Activated CD8-positive, alpha-beta T cell treated with anti-CD3 and anti-CD28 coated beads for 36 hours (primary cell): ENCODE results near the gene S100A1. TPM values are rescaled to one million over a fixed set of nuclear protein-coding genes. Genes with fewer than 3 reads are reported as not detected.
A peak's percentile ranks its signal among the peaks of the same experiment; 100 is the strongest.

Experiments used
- ATAC-seq: fragments of 200-7000 bp; cut with Tn5 transposase; one replicate; pipeline ENCODE4 v1.10.0; 2021; ENCODE audit warnings: mild to moderate bottlenecking, moderate library complexity
- CTCF ChIA-PET: fragments of 350-600 bp; sonication (Branson Sonifier 250); formaldehyde crosslinking; loops from one replicate; lab custom pipeline; 2021; ENCODE audit warnings: antibody characterized with exemption; lab: Charles Lee
- POLR2A ChIA-PET: fragments of 350-600 bp; sonication (Branson Sonifier 250); formaldehyde crosslinking; loops from one replicate; lab custom pipeline; 2021; ENCODE audit warnings: antibody characterized with exemption; lab: Charles Lee
- DNase-seq: peaks from one replicate; pipeline ENCODE4 v3.0.0-alpha.2; 2020
- H3K27ac Mint-ChIP-seq: one replicate; pipeline ENCODE4 v1.8.0; 2021; ENCODE audit warnings: mild to moderate bottlenecking, mixed read lengths
- H3K27me3 Mint-ChIP-seq: one replicate; pipeline ENCODE4 v1.8.0; 2021; ENCODE audit warnings: mixed read lengths
- H3K36me3 Mint-ChIP-seq: one replicate; pipeline ENCODE4 v1.8.0; 2021; ENCODE audit warnings: low read depth, mixed read lengths
- H3K4me1 Mint-ChIP-seq: one replicate; pipeline ENCODE4 v1.8.0; 2021; ENCODE audit warnings: low read depth, mixed read lengths
- H3K4me3 Mint-ChIP-seq: one replicate; pipeline ENCODE4 v1.8.0; 2021; ENCODE audit warnings: mild to moderate bottlenecking, moderate library complexity, mixed read lengths
- H3K9me3 Mint-ChIP-seq: one replicate; pipeline ENCODE4 v1.8.0; 2021; ENCODE audit warnings: mixed read lengths
- CTCF ChIP-seq: fragments of 200-600 bp; IDR thresholded peaks from one replicate; pipeline ENCODE4 v1.8.0; 2022; ENCODE audit warnings: antibody characterized with exemption, mild to moderate bottlenecking
- intact Hi-C: fragments of 100-400 bp; cut with micrococcal nuclease; formaldehyde crosslinking; loops from one replicate; pipeline ENCODE4 v1.10.0; 2022
- total RNA-seq, 2 experiments: library from RNA; stranded (reverse); gene quantifications; one replicate each; pipeline ENCODE4 v1.2.3, GENCODE V29; 2021

S100A1 gene
- total RNA-seq, 2 experiments from 2014 or later = not detected

GRCh38 chr1:153588482-153588881, 39.8 kb upstream of the S100A1 start:
- DNase-seq (no peak), ATAC-seq (no peak)
- Mint-ChIP-seq H3K27ac (no peak overlapping the region), H3K9me3 (no peaks in the 10 kb centered on the region), H3K27me3 (no peaks in the 10 kb centered on the region), H3K4me3 (no peak overlapping the region), H3K36me3 (no peaks in the 10 kb centered on the region), H3K4me1 (no peaks in the 10 kb centered on the region)
- intact Hi-C loops = no loop called here
- ChIA-PET POLR2A (no interaction called here), CTCF (no interaction called here)
- TF ChIP-seq CTCF = no peak

GRCh38 chr1:153592748-153593147, 35.5 kb upstream of the S100A1 start:
- Mint-ChIP-seq H3K27me3 (no peaks in the 10 kb centered on the region), H3K4me3 (no peak overlapping the region), H3K4me1 (peaks cover 7% of the 10 kb centered on the region), H3K9me3 (no peaks in the 10 kb centered on the region), H3K36me3 (no peaks in the 10 kb centered on the region), H3K27ac (no peak overlapping the region)
- intact Hi-C loops = no loop called here
- ATAC-seq (no peak), DNase-seq (no peak)
- no peak for TF ChIP-seq CTCF
- ChIA-PET CTCF (interaction anchor here (1.0 to 2.4 kb wide), 5 partner anchors 12 to 82 kb away, joined by 3 to 11 read pairs (median 5); no protein-coding TSS in a partner anchor), POLR2A (no interaction called here)

- Mint-ChIP-seq H3K27ac (no peak overlapping the region), H3K4me1 (peaks cover 16% of the 10 kb centered on the region), H3K36me3 (no peaks in the 10 kb centered on the region), H3K4me3 (no peak overlapping the region), H3K27me3 (no peaks in the 10 kb centered on the region), H3K9me3 (no peaks in the 10 kb centered on the region)
- ATAC-seq = peak; percentile 85
- CTCF ChIA-PET = interaction anchor here (1.2 to 3.0 kb wide), 6 partner anchors 17 to 86 kb away, joined by 3 to 12 read pairs (median 4); no protein-coding TSS in a partner anchor
- DNase-seq = peak; percentile 45
- intact Hi-C loops = no loop called here
- TF ChIP-seq CTCF = no peak
- POLR2A ChIA-PET = no interaction called here
Observed at GRCh38 chr1:153597206-153597605, 31.0 kb upstream of the S100A1 start.

GRCh38 chr1:153598309-153599172, 29.7 kb upstream of the S100A1 start:
- Mint-ChIP-seq H3K9me3 (no peaks in the 10 kb centered on the region), H3K4me3 (no peak overlapping the region)
- POLR2A ChIA-PET = interaction anchor here (1.5 kb wide), 1 partner anchor 22 kb away, joined by 3 read pairs; no protein-coding TSS in a partner anchor

More at GRCh38 chr1:153598309-153599172, 29.7 kb upstream of the S100A1 start:
- H3K4me1 Mint-ChIP-seq = peaks cover 18% of the 10 kb centered on the region
- no peak for TF ChIP-seq CTCF
- peak; percentile 92 for ATAC-seq
- no peaks in the 10 kb centered on the region for H3K27me3 Mint-ChIP-seq
- CTCF ChIA-PET = interaction anchor here (0.9 to 1.9 kb wide), 7 partner anchors 16 to 88 kb away, joined by 3 to 7 read pairs (median 4); partner anchors contain the start of genes CHTOP and S100A13
- no peaks in the 10 kb centered on the region for H3K36me3 Mint-ChIP-seq
- intact Hi-C loops = no loop called here
- peak overlapping the region; percentile 71 for H3K27ac Mint-ChIP-seq
- peak; percentile 48 for DNase-seq
